ENCODE measurements around the gene CCDC91.
"Not testable (repeated sequence)": the region's sequence is repeated elsewhere in the genome, so short reads cannot be mapped to it uniquely, and the experiment has no call there.

The CCDC91 gene

DNA sequence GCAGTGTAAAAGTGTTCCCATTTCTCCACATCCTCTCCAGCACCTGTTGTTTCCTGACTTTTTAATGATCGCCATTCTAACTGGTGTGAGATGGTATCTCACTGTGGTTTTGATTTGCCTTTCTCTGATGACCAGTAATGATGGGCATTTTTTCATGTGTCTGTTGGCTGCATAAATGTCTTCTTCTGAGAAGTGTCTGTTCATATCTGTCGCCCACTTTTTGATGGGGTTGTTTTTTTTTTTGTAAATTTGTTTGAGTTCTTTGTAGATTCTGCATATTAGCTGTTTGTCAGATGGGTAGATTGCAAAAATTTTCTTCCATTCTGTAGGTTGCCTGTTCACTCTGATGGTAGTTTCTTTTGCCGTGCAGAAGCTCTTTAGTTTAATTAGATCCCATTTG is 140.0 kb downstream of the CCDC91 start:
- intact Hi-C loops (cut with DNase I); DNase-seq: not testable (repeated sequence)

DNA sequence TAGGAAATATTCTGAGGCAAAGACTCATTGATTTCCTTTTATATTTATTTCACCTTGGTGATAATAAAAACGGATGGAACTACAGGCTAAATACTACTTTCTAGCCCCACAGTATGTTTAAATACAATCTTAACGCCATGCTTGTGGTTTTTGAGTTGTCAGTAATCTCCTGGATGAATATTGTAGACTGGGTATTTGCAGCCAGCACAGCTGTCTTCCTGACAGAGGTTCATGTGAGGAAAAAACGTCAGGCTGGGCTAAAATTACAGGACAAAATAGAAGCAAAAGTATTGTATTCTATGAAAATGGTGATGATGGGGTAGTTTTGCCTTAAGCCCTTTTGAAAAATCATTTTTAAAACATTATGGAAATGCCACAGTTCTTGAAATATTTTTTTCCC is 140.9 kb downstream of the CCDC91 start:
- intact Hi-C loops (cut with DNase I) = no loop called here
- DNase-seq = no peak

DNA sequence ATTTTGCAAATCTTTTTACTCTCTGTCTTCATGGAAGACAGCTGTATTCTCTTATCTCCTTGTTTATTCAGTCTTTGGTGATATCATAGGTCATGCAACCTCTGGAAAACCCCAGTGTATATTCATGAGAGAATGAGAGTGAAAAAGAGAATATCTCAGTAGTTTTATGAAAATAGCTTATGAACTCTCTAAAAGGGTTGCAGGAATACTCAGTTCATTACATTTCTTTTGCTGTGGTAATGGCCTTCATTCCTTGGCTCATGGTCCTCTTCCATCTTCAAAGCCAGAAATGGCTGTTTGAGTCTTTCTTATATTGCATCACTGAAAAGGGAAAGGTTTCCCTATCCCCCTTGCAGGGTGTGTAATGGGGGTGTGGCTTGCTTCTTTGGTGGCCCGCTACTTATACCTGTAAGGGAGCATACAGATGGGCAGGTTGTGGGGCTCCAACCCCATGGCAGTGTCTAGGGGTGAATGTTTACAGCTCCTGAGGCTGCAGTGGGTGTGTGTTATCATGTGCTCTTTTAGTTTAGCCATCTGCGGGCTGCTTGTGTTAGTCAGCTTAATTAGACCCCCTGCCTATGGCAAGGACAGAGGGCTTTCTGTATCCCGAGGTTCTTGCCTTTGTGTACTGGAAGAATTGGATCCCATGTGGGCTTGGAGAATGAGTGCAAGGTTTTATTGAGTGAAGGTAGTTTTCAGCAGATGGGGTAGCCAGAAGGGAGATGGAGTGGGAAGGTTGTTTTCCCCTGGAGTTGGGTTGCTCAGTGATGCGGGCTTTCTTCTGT is 150.2 kb downstream of the CCDC91 start:
- intact Hi-C loops (cut with DNase I) = no loop called here
- DNase-seq = no peak

DNA sequence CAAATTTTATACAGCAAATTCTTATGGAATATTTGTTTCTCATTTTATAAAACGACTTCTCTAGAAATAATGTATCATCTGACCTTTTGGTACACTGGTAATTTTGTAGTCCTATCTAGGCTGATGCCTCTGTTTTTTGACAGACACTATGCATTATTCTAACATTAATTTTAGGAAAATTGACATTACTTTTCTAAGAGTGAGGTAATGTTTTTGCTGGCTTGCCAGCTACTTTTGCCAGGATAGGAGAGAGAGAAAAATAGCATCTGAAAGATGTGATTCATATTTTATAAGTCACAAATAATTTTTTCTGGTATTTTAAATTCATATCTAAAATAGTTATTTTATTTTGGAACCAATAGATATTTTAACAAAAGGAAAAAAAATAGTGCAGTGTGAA is 153.5 kb downstream of the CCDC91 start:
- intact Hi-C loops (cut with DNase I) = no loop called here
- DNase-seq = no peak

DNA sequence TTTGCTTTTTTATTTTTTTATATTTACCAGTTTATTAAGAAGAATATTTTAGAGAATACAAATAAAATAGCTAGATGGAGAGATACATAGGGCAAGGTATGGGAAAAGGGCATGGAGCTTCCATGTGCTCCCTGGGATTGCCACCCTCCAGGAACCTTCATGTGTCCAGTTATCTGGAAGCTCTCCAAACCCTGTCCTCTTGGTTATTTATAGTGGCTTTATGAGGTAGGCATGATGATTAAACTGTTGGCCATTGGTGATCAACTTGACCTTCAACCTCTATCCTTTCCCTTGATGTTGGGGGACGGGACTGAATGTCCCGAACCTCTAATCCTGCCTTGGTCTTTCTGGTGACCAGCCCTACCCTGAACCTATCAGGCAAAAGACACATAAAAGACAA is 156.3 kb downstream of the CCDC91 start:
- intact Hi-C loops (cut with DNase I) = no loop called here
- no peak for DNase-seq

DNA sequence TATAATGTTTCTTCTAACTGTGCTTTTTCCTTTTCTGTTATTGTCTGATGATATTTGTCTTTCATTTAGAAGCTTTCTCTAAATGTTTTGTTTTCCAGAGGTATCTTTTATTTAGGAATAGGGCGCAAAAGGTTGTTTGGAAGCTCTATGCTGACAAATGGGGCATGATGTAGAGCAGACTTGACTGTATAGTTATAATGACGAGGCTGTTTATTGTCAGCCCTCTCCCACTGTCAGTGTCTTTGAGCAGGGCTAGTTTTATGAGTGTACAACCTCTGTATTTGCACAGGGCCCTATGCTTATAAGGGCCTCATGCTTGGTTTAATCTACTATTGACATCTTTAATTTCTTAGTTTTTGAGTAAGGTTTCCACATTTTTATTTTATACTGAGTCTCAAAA is 158.9 kb downstream of the CCDC91 start:
- DNase-seq = no peak
- intact Hi-C loops (cut with DNase I) = no loop called here

DNA sequence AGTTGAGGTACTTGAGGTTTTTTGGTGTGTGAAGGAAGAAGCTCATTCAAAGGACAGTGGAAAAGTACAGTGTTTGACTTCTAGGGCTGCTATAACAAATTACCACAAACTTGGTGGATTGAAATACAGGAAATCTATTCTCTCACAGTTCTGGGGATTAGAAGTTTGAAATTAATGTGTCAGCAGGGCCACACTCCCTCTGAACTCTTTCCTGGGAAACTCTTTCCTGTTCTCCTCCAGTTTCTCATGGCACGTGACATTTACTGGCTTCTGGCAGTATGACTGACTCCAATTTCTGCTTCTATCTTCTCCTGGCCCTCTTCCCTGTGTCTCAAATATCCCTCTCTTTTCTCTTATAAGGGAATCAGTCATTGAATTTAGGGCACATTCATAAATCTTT is 160.2 kb downstream of the CCDC91 start:
- DNase-seq = no peak
- intact Hi-C loops (cut with DNase I) = no loop called here

DNA sequence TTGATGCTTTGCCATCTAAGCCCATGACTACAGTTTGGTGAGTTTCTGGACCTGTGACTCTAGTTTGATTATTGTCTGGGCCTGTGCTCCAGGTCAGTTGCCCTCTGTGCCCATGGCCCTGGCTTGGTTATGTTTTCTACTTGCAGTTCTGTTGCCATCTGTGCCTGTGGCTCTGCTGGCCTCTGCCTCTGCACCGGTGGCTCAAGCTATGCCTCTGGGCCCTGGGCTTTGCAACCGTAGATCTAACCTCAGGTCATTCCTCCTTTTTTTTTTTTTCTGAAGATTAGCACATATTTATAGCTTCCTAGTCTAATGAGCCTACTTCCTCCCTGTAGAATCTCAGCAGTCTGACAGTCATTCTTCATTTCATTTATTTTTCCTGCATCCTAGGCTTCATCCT is 161.2 kb downstream of the CCDC91 start:
- intact Hi-C loops (cut with DNase I) = no loop called here
- DNase-seq = no peak

DNA sequence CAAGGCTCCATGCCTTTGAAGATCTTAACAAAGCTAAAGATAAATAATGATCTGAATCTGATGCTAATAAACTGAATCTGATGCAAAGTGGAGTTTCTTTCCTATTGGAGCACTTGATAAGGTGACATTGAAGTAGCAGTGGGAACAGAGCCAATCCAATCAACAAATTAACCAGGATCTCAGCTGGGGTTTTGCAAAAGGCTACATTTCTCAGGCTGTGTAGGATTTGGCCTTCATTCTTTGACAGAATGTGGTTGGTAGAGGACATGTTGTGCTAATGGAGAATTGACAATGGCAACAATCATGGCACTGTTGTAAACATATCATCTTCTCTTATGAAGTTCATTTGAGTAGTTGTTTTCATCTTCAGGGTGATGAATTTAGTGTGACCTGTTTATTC is 164.9 kb downstream of the CCDC91 start:
- no peak for DNase-seq
- intact Hi-C loops (cut with DNase I) = no loop called here

DNA sequence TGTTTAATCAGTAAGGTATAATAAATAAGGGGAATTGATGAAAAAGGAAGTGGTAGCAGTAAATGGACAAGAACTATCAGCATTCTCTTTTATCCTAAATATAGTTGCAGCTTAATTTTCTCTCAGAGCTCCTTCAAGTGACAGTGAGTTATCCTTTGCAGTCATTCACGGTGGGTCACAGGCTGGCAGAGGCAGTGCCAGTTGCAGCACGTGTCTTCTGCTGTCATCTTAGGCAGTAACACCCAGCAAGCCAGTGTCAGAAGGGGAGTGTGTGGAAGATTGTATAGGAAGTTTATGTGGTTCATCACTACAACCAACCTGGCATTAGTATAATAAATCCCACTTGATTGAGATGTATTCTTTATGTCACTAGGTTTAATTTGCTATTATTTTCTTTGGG is 170.0 kb downstream of the CCDC91 start:
- DNase-seq = no peak
- intact Hi-C loops (cut with DNase I) = no loop called here

DNA sequence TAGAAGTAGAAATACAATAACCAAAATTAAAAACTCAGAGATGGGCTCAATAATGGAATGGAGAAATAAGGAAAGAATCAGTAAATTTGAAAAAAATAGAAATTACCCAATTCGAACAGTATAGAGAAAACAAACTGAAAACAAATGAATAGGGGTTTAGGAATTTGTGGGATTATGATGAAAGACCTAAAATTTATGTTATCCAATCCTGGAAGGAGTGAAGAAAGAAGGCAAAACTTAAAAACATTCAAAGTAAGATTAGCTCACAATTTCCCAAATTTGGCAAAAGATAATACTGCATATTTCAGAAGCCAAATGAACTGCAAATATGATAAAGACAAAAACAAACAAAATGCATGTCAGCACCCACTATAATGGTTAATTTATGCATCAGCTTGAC is 177.1 kb downstream of the CCDC91 start:
- no peak for DNase-seq
- intact Hi-C loops (cut with DNase I) = no loop called here

DNA sequence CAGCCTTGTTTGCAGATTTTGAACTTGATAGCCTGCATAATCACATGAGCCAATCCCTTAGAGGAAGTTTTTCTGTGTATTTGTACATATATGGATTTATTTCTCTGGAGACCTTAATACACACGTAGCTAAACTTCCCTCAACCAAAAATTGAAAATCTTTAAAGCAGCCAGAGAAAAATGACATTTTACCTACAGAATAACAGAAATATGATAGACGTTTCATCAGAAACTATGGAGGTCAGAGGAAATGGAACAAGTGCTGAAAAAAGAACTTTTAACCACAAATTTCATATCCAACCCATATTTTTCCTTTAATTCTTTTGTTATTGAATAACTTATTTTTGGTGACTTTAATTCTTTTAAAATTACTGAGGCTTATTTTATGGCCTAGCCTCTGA is 177.7 kb downstream of the CCDC91 start:
- intact Hi-C loops (cut with DNase I) = no loop called here

DNA sequence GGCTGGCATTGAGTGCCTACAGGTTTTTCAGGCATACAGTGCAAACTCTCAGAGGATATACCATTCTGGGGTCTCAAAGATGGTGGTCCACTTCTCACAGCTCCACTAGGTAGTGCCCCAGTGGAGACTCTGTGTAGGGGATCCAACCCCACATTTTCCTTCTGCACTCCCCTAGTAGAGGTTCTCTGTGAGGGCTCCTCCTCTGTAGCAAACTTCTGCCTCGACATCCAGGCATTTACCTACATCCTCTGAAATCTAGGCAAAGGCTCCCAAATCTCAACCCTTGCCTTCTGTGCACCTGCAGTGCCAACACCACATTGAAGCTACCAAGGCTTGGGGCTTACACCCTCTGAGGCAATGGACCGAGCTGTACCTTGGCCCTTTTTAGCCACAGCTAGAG is 179.2 kb downstream of the CCDC91 start:
- DNase-seq = no peak
- intact Hi-C loops (cut with DNase I) = no loop called here

More for the DNA sequence above, 177.7 kb downstream of the CCDC91 start:
- DNase-seq = no peak

DNA sequence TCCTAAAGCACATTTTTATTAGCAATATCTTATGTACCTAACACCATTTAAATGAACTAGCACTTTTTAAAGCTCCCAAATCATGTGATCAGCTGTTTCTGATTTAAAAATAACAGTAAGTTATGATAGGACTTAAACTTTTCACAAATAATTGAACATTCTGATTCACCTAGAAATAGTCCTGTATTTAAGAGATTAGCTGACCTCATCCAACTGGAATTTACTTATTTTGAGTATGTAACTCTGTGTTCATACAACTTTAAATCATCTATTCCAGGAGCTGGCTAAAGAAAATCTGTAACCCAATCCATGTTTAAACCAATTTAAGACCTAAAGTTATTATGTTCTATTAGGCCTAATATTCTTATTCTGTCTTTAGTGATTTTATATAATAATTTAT is 184.3 kb downstream of the CCDC91 start:
- intact Hi-C loops (cut with DNase I) = no loop called here

DNA sequence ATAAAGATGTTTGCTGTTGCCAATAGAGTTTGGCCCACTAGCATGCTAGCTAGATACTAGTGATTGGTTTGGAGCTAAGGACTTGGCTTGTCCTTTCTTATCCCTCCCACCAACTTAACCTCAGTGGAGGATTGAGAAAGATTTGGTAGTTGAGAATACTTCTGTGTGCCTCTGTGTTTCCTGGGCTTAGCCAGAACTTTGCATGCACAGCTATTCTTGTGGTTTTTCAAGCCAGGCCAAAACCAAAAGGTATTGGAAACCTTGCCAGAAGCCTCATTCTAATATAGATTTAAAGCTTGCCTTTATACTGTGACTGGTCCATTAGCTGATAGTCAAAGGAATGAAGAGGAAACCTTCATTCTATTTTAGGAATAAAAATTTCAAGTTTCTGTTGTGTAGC is 188.5 kb downstream of the CCDC91 start:
- no peak for DNase-seq
- intact Hi-C loops (cut with DNase I) = no loop called here

More for the DNA sequence above, 184.3 kb downstream of the CCDC91 start:
- DNase-seq = no peak

DNA sequence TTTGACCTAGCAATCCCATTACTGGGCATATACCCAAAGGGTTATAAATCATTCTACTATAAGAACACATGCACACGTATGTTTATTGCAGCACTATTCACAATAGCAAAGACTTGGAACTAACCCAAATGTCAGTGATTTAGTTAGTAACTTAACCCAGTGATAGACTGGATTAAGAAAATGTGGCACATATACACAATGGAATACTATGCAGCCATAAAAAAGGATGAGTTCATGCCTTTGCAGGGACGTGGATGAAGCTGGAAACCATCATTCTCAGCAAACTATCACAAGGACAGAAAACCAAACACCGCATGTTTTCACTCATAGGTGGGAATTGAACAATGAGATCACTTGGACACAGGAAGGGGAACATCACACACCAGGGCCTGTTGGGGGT is 189.5 kb downstream of the CCDC91 start:
- intact Hi-C loops (cut with DNase I); DNase-seq: not testable (repeated sequence)

DNA sequence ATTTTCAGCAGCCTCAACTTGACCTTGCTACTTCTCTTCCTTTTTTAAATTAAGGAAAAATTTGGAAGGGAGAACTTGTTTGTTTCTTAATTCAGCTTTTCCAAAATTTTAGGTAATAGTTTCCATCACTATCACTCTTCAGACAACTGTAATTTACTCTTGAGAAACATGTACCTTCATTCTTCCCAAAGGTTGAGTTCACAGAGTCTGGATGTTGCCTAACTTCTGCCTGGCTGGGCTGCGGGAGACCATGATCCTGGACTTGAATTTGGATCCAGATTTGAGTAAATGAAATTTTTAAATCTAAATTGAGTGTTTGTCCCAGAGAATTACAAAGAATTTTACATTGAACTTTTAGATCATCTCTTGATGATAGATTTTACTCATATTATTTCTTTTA is 193.1 kb downstream of the CCDC91 start:
- intact Hi-C loops (cut with DNase I) = no loop called here
- DNase-seq = no peak

DNA sequence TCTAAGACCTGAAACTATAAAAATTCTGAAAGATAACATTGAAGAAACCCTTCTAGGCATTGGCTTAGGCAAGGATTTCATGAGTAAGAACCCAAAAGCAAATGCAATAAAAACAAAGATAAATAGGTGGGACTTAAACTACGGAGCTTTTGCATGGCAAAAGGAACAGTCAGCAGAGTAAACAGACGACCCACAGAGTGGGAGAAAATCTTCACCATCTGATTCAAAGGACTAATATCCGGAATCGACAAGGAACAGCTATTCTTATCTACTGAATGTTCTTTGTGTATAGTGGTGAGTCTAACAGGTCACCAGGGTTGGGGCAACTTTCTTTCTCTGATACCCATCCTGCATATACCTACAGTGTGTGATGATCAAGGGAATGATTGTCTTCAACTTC is 198.6 kb downstream of the CCDC91 start:
- intact Hi-C loops (cut with DNase I) = no loop called here
- no peak for DNase-seq

DNA sequence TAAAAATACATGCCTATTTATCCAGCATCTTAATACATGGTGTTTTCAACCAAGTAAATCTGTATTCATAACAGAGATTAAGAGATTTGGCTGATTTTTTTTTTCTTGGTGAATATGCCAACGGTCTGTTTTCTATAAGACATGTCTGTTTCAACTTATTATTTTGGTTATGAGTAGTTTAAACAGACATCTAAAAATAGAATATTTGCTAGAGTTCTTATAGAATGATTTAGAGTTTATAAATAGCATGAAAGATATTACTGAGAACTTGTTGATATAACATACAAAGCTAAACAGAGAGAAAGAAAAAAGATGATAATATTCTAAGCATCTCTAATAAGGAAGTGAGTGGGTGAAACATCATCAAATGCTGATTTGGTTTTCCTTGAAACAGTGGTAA is 199.9 kb downstream of the CCDC91 start:
- intact Hi-C loops (cut with DNase I) = no loop called here
- no peak for DNase-seq

DNA sequence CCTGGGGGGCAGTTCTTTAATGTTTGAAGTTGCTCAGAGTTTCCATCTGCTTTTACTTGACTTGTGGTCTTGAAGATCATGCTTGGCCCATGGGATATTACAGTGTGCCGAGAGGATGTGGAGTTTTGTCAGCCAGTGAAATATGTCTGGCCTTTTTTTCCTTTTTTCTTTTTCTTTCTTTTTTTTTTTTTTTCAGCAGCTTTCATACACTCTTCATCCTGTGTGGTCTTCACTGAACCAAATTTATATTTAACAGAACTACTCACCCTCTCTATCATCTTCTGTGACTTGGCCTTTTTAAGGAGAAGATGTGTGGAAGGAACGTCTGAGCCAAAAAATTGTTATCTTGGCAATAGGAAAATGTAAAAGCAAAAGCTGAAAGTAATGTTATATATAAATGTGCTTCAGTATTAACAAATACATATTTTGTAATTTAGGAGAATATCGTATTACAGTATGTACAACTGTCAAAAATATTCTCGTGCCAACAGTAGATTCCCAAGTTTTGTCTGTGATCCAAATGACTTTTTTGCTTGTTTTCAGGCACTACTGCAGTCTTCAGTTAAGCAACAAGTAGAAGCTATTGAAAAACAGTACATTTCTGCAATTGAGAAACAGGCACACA is 200.6 kb downstream of the CCDC91 start:
- intact Hi-C loops (cut with DNase I) = no loop called here
- DNase-seq = no peak

DNA sequence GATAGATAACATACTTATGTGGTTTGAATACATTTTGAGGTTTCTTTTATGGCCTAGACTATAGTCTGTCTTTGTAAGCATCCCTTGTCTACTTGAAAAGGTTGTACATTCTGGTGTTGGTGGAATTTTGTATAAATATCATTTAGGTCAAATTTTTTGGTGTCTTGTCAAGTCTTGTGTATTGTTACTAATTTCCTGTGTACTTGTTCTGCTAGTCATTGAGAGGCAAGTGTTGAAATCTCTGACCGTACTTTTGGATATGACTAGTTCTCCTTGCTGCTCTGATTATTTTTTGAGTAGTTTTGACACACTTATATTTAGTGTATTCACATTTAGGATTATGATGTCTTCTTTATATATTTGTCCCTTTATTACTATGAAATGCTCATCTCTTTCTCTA is 219.6 kb downstream of the CCDC91 start:
- no peak for DNase-seq
- intact Hi-C loops (cut with DNase I) = no loop called here
